Heart left ventricle (tissue), 13 donors: ENCODE data around the gene FDX2.

Experiments
- CTCF ChIP-seq, 12 donors: fragments of 200-600 bp; sonication (generic) in 4 of 12; IDR thresholded peaks; one replicate each; pipeline versions ENCODE4 v1.5.0 to v1.8.0; 2018 to 2022; ENCODE audit warnings: antibody characterized with exemption in 12 of 12, mild to moderate bottlenecking in 5 of 12
- POLR2A ChIP-seq, 2 donors: fragments of 450-650 bp; IDR thresholded peaks; one replicate each; pipeline ENCODE4 v1.6.1; 2017; ENCODE audit warnings: antibody characterized with exemption in 2 of 2, mild to moderate bottlenecking in 2 of 2, moderate library complexity in 2 of 2
- donor health status: ischemic (EF 13 %, LVEDD 7.1; RV severe dilation, severe dysfunction).
- donor health status: DM: no; HTN: yes; CAD: no.
- donor health status: DM: no; HTN: no; CAD: no.
- donor health status: ischemic (EF 25% LVEDD 6.9; RV normal size, moderate dysfunction).
- donor health status: ischemic (EF 25% LVEDD 5.7; RV mildly dilated, moderate dysfunction).
- donor health status: ischemic (EF 35%, LVEDD 5.7; RV mildly dilated, moderate dysfunction).
- donor health status: nonischemic (EF 11% LVEDD 7.7; RV severe dilation, severe dysfunction).
- donor health status: DM: yes; HTN: yes; CAD: no.
- donor health status: PGD.
- donor health status: ischemic (EF 29% LVEDD 5.4; RV normal size, mild dysfunction).
- donor health status: nonischemic (EF 23%, LVEDD 6.1; RV moderate dilation, normal function).

- no peak for TF ChIP-seq CTCF (IDR thresholded peaks at IDR 0.05)
- no peak for TF ChIP-seq POLR2A (IDR thresholded peaks at IDR 0.05)
Measured at GRCh38 chr19:10321874-10322835, 6.3 kb upstream of the FDX2 start.
